Sigmoid colon (tissue), 7 donors: ENCODE data around the gene FSD1. TPM values are rescaled to one million over a fixed set of nuclear protein-coding genes. Genes with fewer than 3 reads are reported as not detected.

Source experiments
- DNase-seq: peaks from one replicate; pipeline ENCODE4 v3.0.0-alpha.2; 2019
- H3K27ac ChIP-seq, 4 donors: fragments of 200-600 bp; sonication (generic); one replicate each; pipeline ENCODE4 v1.5.1; 2016 to 2019; ENCODE audit warnings: mild to moderate bottlenecking in 1 of 4
- H3K27me3 ChIP-seq, 3 donors: fragments of 200-600 bp; sonication (generic); one replicate each; pipeline ENCODE4 v1.5.1; 2019; ENCODE audit warnings: mild to moderate bottlenecking in 1 of 3
- H3K36me3 ChIP-seq, 4 donors: fragments of 200-600 bp; sonication (generic); one replicate each; pipeline ENCODE4 v1.5.1; 2016 to 2019
- H3K4me1 ChIP-seq, 4 donors: fragments of 200-600 bp; sonication (generic); one replicate each; pipeline ENCODE4 v1.5.1; 2017 to 2019
- H3K4me3 ChIP-seq, 4 donors: fragments of 200-600 bp; sonication (generic); one replicate each; pipeline ENCODE4 v1.5.1; 2017 to 2019; ENCODE audit warnings: mild to moderate bottlenecking in 2 of 4, moderate library complexity in 1 of 4
- H3K9me3 ChIP-seq, 4 donors: fragments of 200-600 bp in 3 of 4; sonication (generic) in 3 of 4; one replicate each; pipeline versions ENCODE4 v1.5.1 to v1.6.1; 2013 to 2019
- EP300 ChIP-seq, 4 donors: sonication (generic); formaldehyde crosslinking; IDR thresholded peaks; one replicate each; pipeline ENCODE4 v1.6.1; 2017; ENCODE audit warnings: antibody characterized with exemption in 4 of 4
- POLR2A ChIP-seq, 2 donors: fragments of 450-650 bp; IDR thresholded peaks; one replicate each; pipeline ENCODE4 v1.6.1; 2016; ENCODE audit warnings: antibody characterized with exemption in 2 of 2, mild to moderate bottlenecking in 2 of 2, moderate library complexity in 2 of 2
- POLR2AphosphoS5 ChIP-seq, 4 donors: sonication (generic); formaldehyde crosslinking; IDR thresholded peaks; one replicate each; pipeline ENCODE4 v1.6.1; 2017; ENCODE audit warnings: antibody characterized with exemption in 4 of 4
- WGBS, 2 donors: extraction: QIAGEN DNeasy Blood & Tissue Kit; methylation state at CpG; one replicate each; pipeline ENCODE4 v1.1.7; 2013; 5-methylcytosine and 5-hydroxymethylcytosine counted together
- intact Hi-C: fragments of 100-400 bp; cut with DNase I; formaldehyde crosslinking; loops from one replicate; pipeline ENCODE4 v1.15.1; 2023
- polyA plus RNA-seq, 3 donors: library from polyadenylated mRNA; stranded (reverse); fragments of 200-250 nt; gene quantifications; one replicate each; pipeline ENCODE4 v1.2.3, GENCODE V29; 2013
- total RNA-seq, 4 donors: library from RNA; depleted of rRNA; stranded (reverse); fragments of >200 nt; gene quantifications; one replicate each; pipeline ENCODE4 v1.1.0, GENCODE V29; 2016
- TF ChIP-seq, protein P1 (sequence below), 4 experiments: fragments of 450-650 bp in 3 of 4; fragments of 200-600 bp in 1 of 4; IDR thresholded peaks; one replicate each; pipeline ENCODE4 v1.5.1; 2016 to 2019; ENCODE audit warnings: antibody characterized with exemption in 4 of 4, mild to moderate bottlenecking in 3 of 4, moderate library complexity in 2 of 4
- donor health status: healthy with polysubstance abuse.
- donor health status: Bipolar disorder and iron deficiency.
- donor health status: healthy.

Gene FSD1
- total and polyA plus RNA-seq, 7 donors: 1.1 to 2.6 (median 1.5) TPM; not detected in 3

GRCh38 chr19:4313847-4314490 lies 9.6 kb downstream of the FSD1 start:
- intact Hi-C loops: no loop called here
- Histone ChIP-seq H3K27me3 (peaks cover 0 to 3% (median 0%) of the 10 kb centered on the region in 3 donors), H3K4me1 (no peaks in the 10 kb centered on the region), H3K36me3 (no peaks in the 10 kb centered on the region), H3K9me3 (no peaks in the 10 kb centered on the region), H3K4me3 (no peak overlapping the region), H3K27ac (no peak overlapping the region)
- no peak for DNase-seq
- 21 to 56% methylated on average over 12 of the region's 12 CpGs for WGBS, 2 donors
- no peak for TF ChIP-seq POLR2A (IDR thresholded peaks at IDR 0.05)
- TF ChIP-seq EP300 (IDR thresholded peaks at IDR 0.05): no peak
- no peak for TF ChIP-seq POLR2AphosphoS5 (IDR thresholded peaks at IDR 0.05)
- TF ChIP-seq, protein P1, sequence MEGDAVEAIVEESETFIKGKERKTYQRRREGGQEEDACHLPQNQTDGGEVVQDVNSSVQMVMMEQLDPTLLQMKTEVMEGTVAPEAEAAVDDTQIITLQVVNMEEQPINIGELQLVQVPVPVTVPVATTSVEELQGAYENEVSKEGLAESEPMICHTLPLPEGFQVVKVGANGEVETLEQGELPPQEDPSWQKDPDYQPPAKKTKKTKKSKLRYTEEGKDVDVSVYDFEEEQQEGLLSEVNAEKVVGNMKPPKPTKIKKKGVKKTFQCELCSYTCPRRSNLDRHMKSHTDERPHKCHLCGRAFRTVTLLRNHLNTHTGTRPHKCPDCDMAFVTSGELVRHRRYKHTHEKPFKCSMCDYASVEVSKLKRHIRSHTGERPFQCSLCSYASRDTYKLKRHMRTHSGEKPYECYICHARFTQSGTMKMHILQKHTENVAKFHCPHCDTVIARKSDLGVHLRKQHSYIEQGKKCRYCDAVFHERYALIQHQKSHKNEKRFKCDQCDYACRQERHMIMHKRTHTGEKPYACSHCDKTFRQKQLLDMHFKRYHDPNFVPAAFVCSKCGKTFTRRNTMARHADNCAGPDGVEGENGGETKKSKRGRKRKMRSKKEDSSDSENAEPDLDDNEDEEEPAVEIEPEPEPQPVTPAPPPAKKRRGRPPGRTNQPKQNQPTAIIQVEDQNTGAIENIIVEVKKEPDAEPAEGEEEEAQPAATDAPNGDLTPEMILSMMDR (IDR thresholded peaks at IDR 0.05): no peak

GRCh38 chr19:4316956-4317355 lies 12.6 kb downstream of the FSD1 start:
- Histone ChIP-seq H3K9me3 (no peaks in the 10 kb centered on the region), H3K36me3 (no peaks in the 10 kb centered on the region), H3K27ac (no peak overlapping the region), H3K4me1 (no peaks in the 10 kb centered on the region), H3K4me3 (no peak overlapping the region), H3K27me3 (peaks cover 0 to 3% (median 0%) of the 10 kb centered on the region in 3 donors)
- intact Hi-C loops: no loop called here
- TF ChIP-seq POLR2A (IDR thresholded peaks at IDR 0.05) (no peak), POLR2AphosphoS5 (IDR thresholded peaks at IDR 0.05) (no peak), EP300 (IDR thresholded peaks at IDR 0.05) (no peak)
- TF ChIP-seq, protein P1 (IDR thresholded peaks at IDR 0.05): no peak
- 88 to 92% methylated on average over 9 of the region's 9 CpGs for WGBS, 2 donors
- no peak for DNase-seq

DNA sequence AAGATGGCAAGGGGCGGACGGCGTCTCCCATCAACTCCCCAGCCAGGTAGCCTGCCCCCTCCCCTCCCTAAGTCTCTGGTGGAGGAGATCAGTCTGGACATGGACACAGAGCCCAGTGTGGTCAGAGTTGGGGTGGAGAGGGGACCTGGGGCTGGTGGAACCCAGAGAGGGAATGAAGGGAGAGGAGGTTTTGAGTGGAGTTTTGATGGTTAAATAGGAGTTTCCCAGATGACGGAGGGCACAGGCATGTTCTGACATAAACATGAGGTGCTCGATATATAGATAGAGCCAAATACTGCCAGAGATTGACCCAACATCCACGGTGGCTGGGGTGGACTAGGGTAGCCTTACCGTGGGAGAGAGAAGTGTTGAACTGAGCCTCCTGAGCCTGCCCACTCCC lies 14.1 kb downstream of the FSD1 start:
- intact Hi-C loops: no loop called here
- Histone ChIP-seq H3K4me3 (no peak overlapping the region), H3K36me3 (no peaks in the 10 kb centered on the region), H3K27me3 (peaks cover 0 to 3% (median 0%) of the 10 kb centered on the region in 3 donors), H3K4me1 (no peaks in the 10 kb centered on the region), H3K9me3 (no peaks in the 10 kb centered on the region), H3K27ac (no peak overlapping the region)
- no peak for TF ChIP-seq POLR2AphosphoS5 (IDR thresholded peaks at IDR 0.05)
- TF ChIP-seq EP300 (IDR thresholded peaks at IDR 0.05): no peak
- TF ChIP-seq, protein P1 (IDR thresholded peaks at IDR 0.05): no peak
- no peak for TF ChIP-seq POLR2A (IDR thresholded peaks at IDR 0.05)
- WGBS, 2 donors: 95 to 96% methylated on average over 7 of the region's 7 CpGs
- no peak for DNase-seq

- intact Hi-C loops: no loop called here
- peaks cover 0 to 3% (median 0%) of the 10 kb centered on the region in 3 donors for H3K27me3 ChIP-seq
- H3K9me3 ChIP-seq: no peaks in the 10 kb centered on the region
- TF ChIP-seq POLR2AphosphoS5 (IDR thresholded peaks at IDR 0.05): no peak
- no peak overlapping the region for H3K4me3 ChIP-seq
- no peaks in the 10 kb centered on the region for H3K4me1 ChIP-seq
- no peak overlapping the region for H3K27ac ChIP-seq
- H3K36me3 ChIP-seq: no peaks in the 10 kb centered on the region
- no peak for DNase-seq
- WGBS, 2 donors: 96 to 99% methylated on average over 2 of the region's 2 CpGs
Observed at GRCh38 chr19:4319067-4319718, 14.8 kb downstream of the FSD1 start.

DNA sequence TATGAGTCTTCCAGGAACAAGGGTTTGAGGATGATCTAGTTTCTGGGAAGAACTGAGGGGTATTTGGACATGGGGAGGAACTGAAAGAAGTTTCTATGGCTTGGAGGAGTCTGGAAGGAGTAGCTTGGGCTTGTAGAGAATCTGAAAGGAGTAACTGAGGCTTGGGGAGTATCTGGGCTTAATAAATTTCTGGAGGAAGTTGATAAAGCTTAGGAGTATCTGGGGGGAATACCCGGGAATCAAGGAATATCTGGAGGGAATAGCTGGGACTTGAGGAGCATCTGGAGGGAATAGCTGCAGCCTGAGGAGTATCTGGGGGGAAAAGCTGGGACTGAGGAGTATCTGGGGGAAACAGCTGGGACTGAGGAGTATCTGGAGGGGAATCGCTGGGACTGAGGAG lies 16.0 kb downstream of the FSD1 start:
- Histone ChIP-seq H3K4me1 (no peaks in the 10 kb centered on the region), H3K36me3 (no peaks in the 10 kb centered on the region), H3K27me3 (peaks cover 0 to 3% (median 0%) of the 10 kb centered on the region in 3 donors), H3K27ac (no peak overlapping the region), H3K9me3 (no peaks in the 10 kb centered on the region), H3K4me3 (no peak overlapping the region)
- TF ChIP-seq EP300 (IDR thresholded peaks at IDR 0.05) (no peak), POLR2A (IDR thresholded peaks at IDR 0.05) (no peak), POLR2AphosphoS5 (IDR thresholded peaks at IDR 0.05) (no peak)
- TF ChIP-seq, protein P1 (IDR thresholded peaks at IDR 0.05): no peak
- intact Hi-C loops: no loop called here
- 94% methylated on average over 2 of the region's 2 CpGs for WGBS, 2 donors
- no peak for DNase-seq
